ENCODE measurements around the gene PGAM1. TPM values are rescaled to one million over a fixed set of nuclear protein-coding genes. Genes with fewer than 3 reads are reported as not detected.

Gene PGAM1
- total RNA-seq: 201 TPM

GRCh38 chr10:97425964-97426775 is at the start of gene PGAM1:
Gene PGAM1 (plus strand): TSS chr10:97426191. CDS start chr10:97426308, 117 bp downstream.

GRCh38 chr10:97400665-97401454 is 25.1 kb upstream of the PGAM1 start, which contains the start of gene RRP12:
Gene RRP12 (minus strand): TSS chr10:97401340. CDS start chr10:97401231, 109 bp downstream.

GRCh38 chr10:97445722-97446639 is 20.0 kb downstream of the PGAM1 start, which contains the start of the genes EXOSC1 and ZDHHC16:
Gene EXOSC1 (minus strand): TSS chr10:97446006. CDS start chr10:97445985, 21 bp downstream.
Gene ZDHHC16 (plus strand): TSS chr10:97446175. CDS start chr10:97451676, 5,501 bp downstream.

Other genes with a start within 250 kb of the PGAM1 start
- 8.2 TPM for gene SLIT1, start 240.2 kb upstream of the PGAM1 start, total RNA-seq
- gene ARHGAP19, start 133.6 kb upstream of the PGAM1 start, total RNA-seq: 18.8 TPM
- 9.0 TPM for gene FRAT1, start 106.9 kb upstream of the PGAM1 start, total RNA-seq
- 18.3 TPM for gene FRAT2, start 91.5 kb upstream of the PGAM1 start, total RNA-seq
- 19.8 TPM for gene RRP12, start 24.9 kb upstream of the PGAM1 start, total RNA-seq
- 20.1 TPM for gene EXOSC1, start 19.8 kb downstream of the PGAM1 start, total RNA-seq
- gene ZDHHC16, start 20.0 kb downstream of the PGAM1 start, total RNA-seq: 25.5 TPM
- 92.5 TPM for gene MMS19, start 72.2 kb downstream of the PGAM1 start, total RNA-seq
- gene UBTD1, start 72.7 kb downstream of the PGAM1 start, total RNA-seq: 5.5 TPM
- gene ANKRD2, start 146.6 kb downstream of the PGAM1 start, total RNA-seq: 0.55 TPM
- 1.6 TPM for gene HOGA1, start 158.2 kb downstream of the PGAM1 start, total RNA-seq
- gene C10orf62, start 163.5 kb downstream of the PGAM1 start, total RNA-seq: not detected
- gene MORN4, start 207.3 kb downstream of the PGAM1 start, total RNA-seq: 15.7 TPM
- gene PI4K2A, start 214.5 kb downstream of the PGAM1 start, total RNA-seq: 20.6 TPM